Measurements from ENCODE around the gene BARHL1. TPM values are rescaled to one million over a fixed set of nuclear protein-coding genes. Genes with fewer than 3 reads are reported as not detected.

BARHL1 gene
- total RNA-seq = not detected

GRCh38 chr9:132582276-132582785 is at the start of gene BARHL1:
Gene BARHL1, plus strand, starts transcription at chr9:132582606. Its CDS starts 192 bp downstream, at chr9:132582798.

Other genes starting within 250 kb of the BARHL1 start
- gene SETX, start 227.6 kb upstream of the BARHL1 start, total RNA-seq = 10 to 100 TPM; 59.7 to 62.7 TPM
- 10 to 100 TPM; 23.6 to 26.2 TPM for gene TTF1, start 175.8 kb upstream of the BARHL1 start, total RNA-seq
- gene CFAP77, start 172.4 kb upstream of the BARHL1 start, total RNA-seq = not detected
- gene DDX31, start 87.4 kb downstream of the BARHL1 start, total RNA-seq = 10 to 100 TPM; 12.9 to 14.2 TPM
- 10 to 100 TPM; 11.5 to 12.1 TPM for gene GTF3C4, start 87.9 kb downstream of the BARHL1 start, total RNA-seq